ENCODE data around the gene AGRP.
A peak's percentile ranks its signal among the peaks of the same experiment; 100 is the strongest.

The AGRP gene

GRCh38 chr16:67459066-67459860 is 24.1 kb downstream of the AGRP start:
- Histone ChIP-seq H4K8ac (ENCODE audit: low read depth, low read length) (no peak overlapping the region), H4K5ac (ENCODE audit: low read length) (no peak overlapping the region), H3K79me2 (ENCODE audit: control insufficient read depth, insufficient read depth, low read length) (no peaks in the 10 kb centered on the region), H3K18ac (ENCODE audit: low read length) (no peak overlapping the region), H2BK15ac (replicated peaks; ENCODE audit: low read depth) (no peak overlapping the region), H3K4me3 (ENCODE audit: low read length) (no peak overlapping the region), H3K4me1 (ENCODE audit: control insufficient read depth, low read depth, low read length) (no peaks in the 10 kb centered on the region), H3K4ac (ENCODE audit: low read depth, low read length) (no peak overlapping the region), H3K9ac (ENCODE audit: low read length) (no peak overlapping the region), H3K4me2 (ENCODE audit: low read length) (no peak overlapping the region), H2AK5ac (ENCODE audit: low read length) (no peak overlapping the region), H3K56ac (ENCODE audit: low read length) (no peak overlapping the region), H3K36me3 (ENCODE audit: control insufficient read depth, insufficient read depth, low read length) (no peaks in the 10 kb centered on the region), H2BK120ac (ENCODE audit: low read depth, low read length) (no peak overlapping the region), H2BK5ac (ENCODE audit: low read length) (no peak overlapping the region), H3K27me3 (ENCODE audit: insufficient read depth, low read length, poor library complexity) (no peaks in the 10 kb centered on the region), H3K79me1 (ENCODE audit: low read length) (peaks cover under 1% of the 10 kb centered on the region), H3K23ac (ENCODE audit: low read length) (no peak overlapping the region), H3K27ac (ENCODE audit: low read depth, low read length) (no peak overlapping the region)
- WGBS (ENCODE audit: extremely low coverage, insufficient coverage, low lambda C conversion rate): no CpG with 5 or more reads among the region's 7 CpGs
- no peak for DNase-seq

GRCh38 chr16:67458121-67458641 is 25.2 kb downstream of the AGRP start:
- H3K27ac ChIP-seq (ENCODE audit: low read depth, low read length): no peak overlapping the region
- H3K4me3 ChIP-seq (ENCODE audit: low read length): no peak overlapping the region
- H4K5ac ChIP-seq (ENCODE audit: low read length): no peak overlapping the region
- no peaks in the 10 kb centered on the region for H3K4me1 ChIP-seq (ENCODE audit: control insufficient read depth, low read depth, low read length)
- H2BK5ac ChIP-seq (ENCODE audit: low read length): no peak overlapping the region
- no peak overlapping the region for H2AK5ac ChIP-seq (ENCODE audit: low read length)
- no peak overlapping the region for H3K23ac ChIP-seq (ENCODE audit: low read length)
- H2BK120ac ChIP-seq (ENCODE audit: low read depth, low read length): no peak overlapping the region
- H3K79me2 ChIP-seq (ENCODE audit: control insufficient read depth, insufficient read depth, low read length): no peaks in the 10 kb centered on the region
- H3K36me3 ChIP-seq (ENCODE audit: control insufficient read depth, insufficient read depth, low read length): no peaks in the 10 kb centered on the region
- H4K8ac ChIP-seq (ENCODE audit: low read depth, low read length): no peak overlapping the region
- no CpG with 5 or more reads among the region's 6 CpGs for WGBS (ENCODE audit: extremely low coverage, insufficient coverage, low lambda C conversion rate)
- no peak overlapping the region for H3K4me2 ChIP-seq (ENCODE audit: low read length)
- H3K9ac ChIP-seq (ENCODE audit: low read length): no peak overlapping the region
- no peak overlapping the region for H3K4ac ChIP-seq (ENCODE audit: low read depth, low read length)
- no peak for DNase-seq
- no peaks in the 10 kb centered on the region for H3K79me1 ChIP-seq (ENCODE audit: low read length)
- no peak overlapping the region for H3K56ac ChIP-seq (ENCODE audit: low read length)
- no peak overlapping the region for H2BK15ac ChIP-seq (replicated peaks; ENCODE audit: low read depth)
- H3K27me3 ChIP-seq (ENCODE audit: insufficient read depth, low read length, poor library complexity): no peaks in the 10 kb centered on the region
- H3K18ac ChIP-seq (ENCODE audit: low read length): no peak overlapping the region

GRCh38 chr16:67457611-67458010 is 25.7 kb downstream of the AGRP start:
- Histone ChIP-seq H2BK15ac (replicated peaks; ENCODE audit: low read depth) (no peak overlapping the region), H3K4me3 (ENCODE audit: low read length) (no peak overlapping the region), H3K9ac (ENCODE audit: low read length) (no peak overlapping the region), H2BK5ac (ENCODE audit: low read length) (no peak overlapping the region), H4K5ac (ENCODE audit: low read length) (no peak overlapping the region), H3K4me1 (ENCODE audit: control insufficient read depth, low read depth, low read length) (no peaks in the 10 kb centered on the region), H3K23ac (ENCODE audit: low read length) (no peak overlapping the region), H2AK5ac (ENCODE audit: low read length) (no peak overlapping the region), H2BK120ac (ENCODE audit: low read depth, low read length) (no peak overlapping the region), H3K4me2 (ENCODE audit: low read length) (no peak overlapping the region), H3K18ac (ENCODE audit: low read length) (no peak overlapping the region), H3K79me2 (ENCODE audit: control insufficient read depth, insufficient read depth, low read length) (no peaks in the 10 kb centered on the region), H3K79me1 (ENCODE audit: low read length) (no peaks in the 10 kb centered on the region), H3K27ac (ENCODE audit: low read depth, low read length) (no peak overlapping the region), H3K27me3 (ENCODE audit: insufficient read depth, low read length, poor library complexity) (no peaks in the 10 kb centered on the region), H4K8ac (ENCODE audit: low read depth, low read length) (no peak overlapping the region), H3K4ac (ENCODE audit: low read depth, low read length) (no peak overlapping the region), H3K36me3 (ENCODE audit: control insufficient read depth, insufficient read depth, low read length) (no peaks in the 10 kb centered on the region), H3K56ac (ENCODE audit: low read length) (no peak overlapping the region)
- WGBS (ENCODE audit: extremely low coverage, insufficient coverage, low lambda C conversion rate): no CpG with 5 or more reads among the region's 7 CpGs
- DNase-seq: no peak

GRCh38 chr16:67456391-67457081 is 26.8 kb downstream of the AGRP start:
- no peak overlapping the region for H2AK5ac ChIP-seq (ENCODE audit: low read length)
- H3K4me2 ChIP-seq (ENCODE audit: low read length): no peak overlapping the region
- H3K18ac ChIP-seq (ENCODE audit: low read length): no peak overlapping the region
- no peaks in the 10 kb centered on the region for H3K36me3 ChIP-seq (ENCODE audit: control insufficient read depth, insufficient read depth, low read length)
- no peak overlapping the region for H2BK120ac ChIP-seq (ENCODE audit: low read depth, low read length)
- H3K4ac ChIP-seq (ENCODE audit: low read depth, low read length): no peak overlapping the region
- no peaks in the 10 kb centered on the region for H3K79me2 ChIP-seq (ENCODE audit: control insufficient read depth, insufficient read depth, low read length)
- H3K23ac ChIP-seq (ENCODE audit: low read length): no peak overlapping the region
- H3K27ac ChIP-seq (ENCODE audit: low read depth, low read length): no peak overlapping the region
- H3K4me1 ChIP-seq (ENCODE audit: control insufficient read depth, low read depth, low read length): no peaks in the 10 kb centered on the region
- no peak overlapping the region for H4K8ac ChIP-seq (ENCODE audit: low read depth, low read length)
- no peaks in the 10 kb centered on the region for H3K27me3 ChIP-seq (ENCODE audit: insufficient read depth, low read length, poor library complexity)
- no peak overlapping the region for H3K56ac ChIP-seq (ENCODE audit: low read length)
- no peak overlapping the region for H3K9ac ChIP-seq (ENCODE audit: low read length)
- no peaks in the 10 kb centered on the region for H3K79me1 ChIP-seq (ENCODE audit: low read length)
- DNase-seq: peak; percentile 16
- WGBS (ENCODE audit: extremely low coverage, insufficient coverage, low lambda C conversion rate): no CpG with 5 or more reads among the region's 6 CpGs
- no peak overlapping the region for H4K5ac ChIP-seq (ENCODE audit: low read length)
- H2BK15ac ChIP-seq (replicated peaks; ENCODE audit: low read depth): no peak overlapping the region
- no peak overlapping the region for H3K4me3 ChIP-seq (ENCODE audit: low read length)
- no peak overlapping the region for H2BK5ac ChIP-seq (ENCODE audit: low read length)

GRCh38 chr16:67454852-67455251 is 28.5 kb downstream of the AGRP start:
- Histone ChIP-seq H3K4me2 (ENCODE audit: low read length) (no peak overlapping the region), H2BK5ac (ENCODE audit: low read length) (no peak overlapping the region), H3K56ac (ENCODE audit: low read length) (no peak overlapping the region), H3K27me3 (ENCODE audit: insufficient read depth, low read length, poor library complexity) (no peaks in the 10 kb centered on the region), H3K4me1 (ENCODE audit: control insufficient read depth, low read depth, low read length) (no peaks in the 10 kb centered on the region), H3K23ac (ENCODE audit: low read length) (no peak overlapping the region), H4K5ac (ENCODE audit: low read length) (no peak overlapping the region), H2AK5ac (ENCODE audit: low read length) (no peak overlapping the region), H3K79me2 (ENCODE audit: control insufficient read depth, insufficient read depth, low read length) (no peaks in the 10 kb centered on the region), H2BK120ac (ENCODE audit: low read depth, low read length) (no peak overlapping the region), H4K8ac (ENCODE audit: low read depth, low read length) (no peak overlapping the region), H3K4me3 (ENCODE audit: low read length) (no peak overlapping the region), H3K9ac (ENCODE audit: low read length) (no peak overlapping the region), H3K79me1 (ENCODE audit: low read length) (no peaks in the 10 kb centered on the region), H2BK15ac (replicated peaks; ENCODE audit: low read depth) (no peak overlapping the region), H3K27ac (ENCODE audit: low read depth, low read length) (no peak overlapping the region), H3K4ac (ENCODE audit: low read depth, low read length) (no peak overlapping the region), H3K36me3 (ENCODE audit: control insufficient read depth, insufficient read depth, low read length) (no peaks in the 10 kb centered on the region), H3K18ac (ENCODE audit: low read length) (no peak overlapping the region)
- WGBS (ENCODE audit: extremely low coverage, insufficient coverage, low lambda C conversion rate): no CpG with 5 or more reads among the region's 6 CpGs
- no peak for DNase-seq

Data from mesendoderm (in vitro differentiated cells).